HuH-7 (cell line): ENCODE measurements around the gene LAMC3.
A peak's percentile ranks its signal among the peaks of the same experiment; 100 is the strongest.

ENCODE experiments used
- DNase-seq: peaks from one replicate; pipeline ENCODE4 v3.0.0; 2011; ENCODE audit warnings: low spot score

The LAMC3 gene

DNA sequence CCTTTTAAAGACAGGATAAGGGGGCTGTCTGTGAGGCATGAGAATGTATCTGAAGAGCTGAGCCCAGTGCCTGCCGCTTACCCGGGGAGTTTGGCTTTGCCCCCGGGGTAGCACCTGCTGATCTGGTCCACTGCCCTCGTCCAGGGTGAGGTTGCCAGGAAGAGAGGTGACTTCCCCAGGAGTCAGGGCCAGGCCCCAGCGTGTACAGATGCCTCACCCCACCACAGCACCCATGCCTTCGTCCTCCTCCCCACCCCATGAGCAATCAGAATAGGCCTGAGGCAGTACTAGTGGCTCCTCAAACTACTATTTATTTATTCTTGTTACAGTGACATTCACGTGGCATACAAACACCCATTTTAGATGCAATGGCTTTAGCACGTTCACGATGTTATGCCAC, 71.6 kb downstream of the LAMC3 start:
- DNase-seq = no peak

DNA sequence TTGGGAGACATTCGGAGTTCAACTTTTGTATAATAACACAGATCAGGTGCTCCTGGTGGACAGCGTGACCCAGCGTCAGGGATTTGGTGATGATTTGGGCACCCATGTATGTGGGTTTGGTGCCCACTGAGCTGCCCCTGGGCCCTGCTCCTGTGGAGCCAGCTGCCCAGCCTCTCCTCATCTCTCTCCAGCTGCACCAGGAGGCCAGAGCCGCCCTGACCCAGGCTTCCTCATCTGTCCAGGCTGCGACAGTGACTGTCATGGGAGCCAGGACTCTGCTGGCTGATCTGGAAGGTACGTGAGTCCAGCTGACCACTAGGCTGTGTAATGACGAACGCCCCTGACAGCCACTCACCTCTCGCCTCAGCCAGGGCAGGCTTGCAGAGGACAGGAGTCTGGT, 72.9 kb downstream of the LAMC3 start:
- DNase-seq = no peak

DNA sequence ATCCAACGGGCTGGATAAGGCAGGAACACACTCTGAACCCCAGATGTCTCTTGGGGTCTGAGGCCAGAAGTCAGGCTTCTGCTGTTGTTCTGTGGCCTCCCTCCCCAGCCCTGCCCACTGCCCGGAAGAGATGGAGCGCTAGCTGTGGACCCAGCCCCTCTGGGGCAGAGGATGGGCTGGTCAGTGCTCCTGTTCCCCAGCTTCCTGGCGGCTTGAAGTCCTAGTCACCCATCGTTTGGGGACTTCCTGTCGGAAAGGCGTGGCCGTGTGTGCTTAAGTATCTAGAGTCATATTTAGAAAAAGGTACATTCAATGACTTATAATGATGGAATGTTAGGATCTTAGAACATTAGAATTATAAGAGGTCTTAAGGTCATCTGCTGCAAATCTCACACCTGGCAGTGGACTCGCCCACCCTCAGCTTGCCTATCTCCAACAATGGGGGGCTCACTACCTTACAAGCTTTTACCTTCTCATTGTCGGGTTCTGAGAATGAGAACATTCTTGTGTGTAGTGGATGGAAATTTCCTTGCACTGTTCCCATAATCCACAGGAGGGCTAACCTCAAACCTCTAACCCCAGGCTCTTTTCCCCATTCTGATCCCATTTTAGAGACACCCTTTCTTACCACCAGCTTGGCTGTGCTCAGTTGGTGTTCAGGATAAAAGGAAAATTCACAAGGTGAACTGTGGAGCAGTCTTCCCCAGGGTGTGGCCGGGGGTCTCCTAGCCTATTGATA, 74.0 kb downstream of the LAMC3 start:
- peak; percentile 44 for DNase-seq

DNA sequence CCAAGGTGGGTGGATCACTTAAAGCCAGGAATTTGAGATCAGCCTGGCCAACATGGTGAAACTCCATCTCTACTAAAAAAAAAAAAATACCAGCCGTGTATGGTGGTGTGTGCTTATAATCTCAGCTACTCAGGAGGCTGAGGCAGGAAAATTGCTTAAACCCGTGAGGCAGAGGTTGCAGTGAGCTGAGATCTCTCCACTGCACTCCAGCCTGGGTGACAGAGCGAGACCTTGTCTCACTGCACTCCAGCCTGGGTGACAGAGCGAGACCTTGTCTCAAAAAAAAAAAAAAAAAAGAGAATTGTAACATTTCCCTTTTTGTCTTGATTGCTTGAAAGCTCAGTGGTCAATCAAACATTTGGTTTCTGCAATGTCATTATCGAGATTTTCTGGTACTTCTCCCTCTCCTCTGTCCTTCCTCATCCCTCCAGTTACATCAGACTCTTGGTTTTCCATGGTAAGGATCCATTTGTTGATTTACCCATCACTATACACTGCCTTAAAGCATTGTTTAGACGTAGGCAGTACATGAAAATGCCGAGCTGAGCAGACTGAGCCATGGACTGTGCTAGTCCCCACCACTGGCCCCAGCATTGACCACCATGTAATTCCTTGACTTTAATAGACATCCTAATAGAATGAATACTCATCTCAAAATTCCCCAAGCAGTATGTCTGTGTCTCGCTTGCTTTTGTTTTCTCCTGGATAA, 75.8 kb downstream of the LAMC3 start:
- no peak for DNase-seq

DNA sequence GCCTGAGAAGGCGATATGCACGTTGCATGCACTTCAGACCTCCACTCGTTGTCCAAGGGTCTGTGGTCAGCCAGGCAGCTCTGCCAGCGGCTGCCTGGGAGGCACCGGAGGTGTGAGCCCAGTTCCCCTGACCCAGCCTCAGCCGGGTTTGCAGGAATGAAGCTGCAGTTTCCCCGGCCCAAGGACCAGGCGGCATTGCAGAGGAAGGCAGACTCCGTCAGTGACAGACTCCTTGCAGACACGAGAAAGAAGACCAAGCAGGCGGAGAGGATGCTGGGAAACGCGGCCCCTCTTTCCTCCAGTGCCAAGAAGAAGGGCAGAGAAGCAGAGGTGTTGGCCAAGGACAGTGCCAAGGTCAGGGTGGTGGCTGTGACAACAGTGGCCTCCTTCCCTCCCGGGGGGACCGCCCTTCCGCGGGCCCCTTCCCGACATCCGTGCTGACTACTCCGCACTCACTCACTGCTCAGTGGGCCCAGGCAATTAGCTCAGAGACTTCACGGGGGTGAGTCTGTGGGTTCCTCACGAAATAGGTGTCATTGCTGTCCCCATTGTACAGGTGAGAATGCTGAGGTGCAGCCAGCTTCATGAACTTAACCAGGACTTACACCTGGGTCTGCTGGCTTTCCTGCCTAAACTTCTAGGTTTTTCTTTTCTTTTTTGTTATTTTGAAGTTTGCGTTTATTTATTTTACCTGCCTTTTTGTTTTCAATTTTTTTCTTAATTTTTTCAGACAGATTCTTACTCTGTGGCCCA, 76.6 kb downstream of the LAMC3 start:
- DNase-seq = no peak

DNA sequence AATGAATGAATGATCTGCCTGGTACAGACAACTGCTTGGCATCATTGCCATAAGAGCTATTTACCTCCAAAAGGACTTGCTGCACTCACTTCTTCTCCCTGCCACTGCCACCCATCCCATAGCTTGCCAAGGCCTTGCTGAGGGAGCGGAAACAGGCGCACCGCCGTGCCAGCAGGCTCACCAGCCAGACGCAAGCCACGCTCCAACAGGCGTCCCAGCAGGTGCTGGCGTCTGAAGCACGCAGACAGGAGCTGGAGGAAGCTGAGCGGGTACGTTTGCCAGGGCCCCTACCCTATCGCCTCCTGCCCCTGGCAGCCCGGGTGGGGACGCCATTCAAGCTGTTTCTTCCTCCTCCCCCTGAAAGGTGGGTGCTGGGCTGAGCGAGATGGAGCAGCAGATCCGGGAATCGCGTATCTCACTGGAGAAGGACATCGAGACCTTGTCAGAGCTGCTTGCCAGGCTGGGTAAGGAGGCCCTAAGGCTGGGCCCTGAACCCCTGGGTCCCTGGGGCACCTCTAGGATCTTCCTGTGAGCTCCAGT, 78.5 kb downstream of the LAMC3 start:
- DNase-seq = no peak

DNA sequence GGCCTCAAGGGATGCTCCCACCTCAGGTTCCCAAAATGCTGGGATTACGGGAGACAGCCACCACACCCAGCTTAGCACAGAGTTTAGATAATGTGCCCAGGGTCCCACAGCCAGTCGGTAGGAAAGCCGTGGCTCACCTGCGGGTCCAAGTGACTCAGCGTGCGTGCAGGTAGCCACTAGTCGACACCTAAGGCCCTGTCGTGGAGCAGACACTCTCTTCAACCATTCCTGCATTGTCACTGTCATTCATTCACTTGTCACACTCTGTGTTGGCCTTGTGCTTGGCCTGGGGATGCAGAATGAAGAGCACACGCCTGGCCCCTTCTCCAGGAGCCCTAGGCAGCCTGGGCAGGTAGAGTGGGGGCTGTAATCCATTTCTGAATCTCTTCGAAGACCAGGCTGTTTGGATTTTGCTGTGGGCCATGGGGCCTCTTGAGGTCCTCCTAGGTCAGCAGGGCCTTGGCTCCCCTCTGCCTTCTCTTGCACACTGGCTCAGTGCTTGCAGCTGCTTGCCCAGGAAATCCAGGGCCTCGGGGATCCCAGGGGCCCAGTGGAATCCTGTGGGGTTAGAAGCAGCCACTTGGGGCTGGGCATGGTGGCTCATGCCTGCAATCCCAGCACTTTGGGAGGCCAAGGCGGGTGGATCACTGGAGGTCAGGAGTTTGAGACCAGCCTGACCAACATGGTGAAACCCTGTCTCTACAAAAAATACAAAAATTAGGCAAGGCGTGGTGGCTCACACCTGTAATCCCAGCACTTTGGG, 81.2 kb downstream of the LAMC3 start:
- DNase-seq = no peak

DNA sequence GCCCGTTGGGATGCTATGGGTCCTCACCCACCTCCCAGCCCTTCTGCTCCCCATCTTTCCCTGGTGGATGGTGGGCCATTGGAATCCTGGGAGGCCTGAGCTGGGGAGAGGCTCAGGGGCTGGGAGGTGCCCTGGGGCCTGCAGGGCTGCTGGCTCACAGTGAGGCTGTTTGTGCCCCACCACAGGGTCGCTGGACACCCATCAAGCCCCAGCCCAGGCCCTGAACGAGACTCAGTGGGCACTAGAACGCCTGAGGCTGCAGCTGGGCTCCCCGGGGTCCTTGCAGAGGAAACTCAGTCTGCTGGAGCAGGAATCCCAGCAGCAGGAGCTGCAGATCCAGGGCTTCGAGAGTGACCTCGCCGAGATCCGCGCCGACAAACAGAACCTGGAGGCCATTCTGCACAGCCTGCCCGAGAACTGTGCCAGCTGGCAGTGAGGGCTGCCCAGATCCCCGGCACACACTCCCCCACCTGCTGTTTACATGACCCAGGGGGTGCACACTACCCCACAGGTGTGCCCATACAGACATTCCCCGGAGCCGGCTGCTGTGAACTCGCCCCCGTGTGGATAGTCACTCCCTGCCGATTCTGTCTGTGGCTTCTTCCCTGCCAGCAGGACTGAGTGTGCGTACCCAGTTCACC, 82.5 kb downstream of the LAMC3 start:
- no peak for DNase-seq

DNA sequence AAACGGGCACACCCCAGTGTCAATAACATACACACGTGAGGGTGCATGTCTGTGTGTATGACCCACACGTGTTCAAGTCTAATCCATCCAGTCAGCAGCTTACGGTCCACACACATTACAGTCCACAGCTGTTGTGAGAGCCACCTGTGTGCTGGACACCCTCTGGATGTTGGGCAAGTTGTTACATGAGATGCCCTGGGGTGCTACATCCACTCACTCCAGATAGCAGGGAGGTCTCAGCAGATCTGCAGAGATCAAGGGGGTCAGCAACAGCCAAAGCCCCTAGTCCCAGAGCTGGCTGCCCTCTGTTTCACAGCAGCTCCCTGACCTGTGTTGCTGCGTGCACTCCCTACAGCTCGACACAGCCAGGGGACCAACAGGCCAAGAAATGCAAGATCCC, 83.1 kb downstream of the LAMC3 start:
- no peak for DNase-seq

DNA sequence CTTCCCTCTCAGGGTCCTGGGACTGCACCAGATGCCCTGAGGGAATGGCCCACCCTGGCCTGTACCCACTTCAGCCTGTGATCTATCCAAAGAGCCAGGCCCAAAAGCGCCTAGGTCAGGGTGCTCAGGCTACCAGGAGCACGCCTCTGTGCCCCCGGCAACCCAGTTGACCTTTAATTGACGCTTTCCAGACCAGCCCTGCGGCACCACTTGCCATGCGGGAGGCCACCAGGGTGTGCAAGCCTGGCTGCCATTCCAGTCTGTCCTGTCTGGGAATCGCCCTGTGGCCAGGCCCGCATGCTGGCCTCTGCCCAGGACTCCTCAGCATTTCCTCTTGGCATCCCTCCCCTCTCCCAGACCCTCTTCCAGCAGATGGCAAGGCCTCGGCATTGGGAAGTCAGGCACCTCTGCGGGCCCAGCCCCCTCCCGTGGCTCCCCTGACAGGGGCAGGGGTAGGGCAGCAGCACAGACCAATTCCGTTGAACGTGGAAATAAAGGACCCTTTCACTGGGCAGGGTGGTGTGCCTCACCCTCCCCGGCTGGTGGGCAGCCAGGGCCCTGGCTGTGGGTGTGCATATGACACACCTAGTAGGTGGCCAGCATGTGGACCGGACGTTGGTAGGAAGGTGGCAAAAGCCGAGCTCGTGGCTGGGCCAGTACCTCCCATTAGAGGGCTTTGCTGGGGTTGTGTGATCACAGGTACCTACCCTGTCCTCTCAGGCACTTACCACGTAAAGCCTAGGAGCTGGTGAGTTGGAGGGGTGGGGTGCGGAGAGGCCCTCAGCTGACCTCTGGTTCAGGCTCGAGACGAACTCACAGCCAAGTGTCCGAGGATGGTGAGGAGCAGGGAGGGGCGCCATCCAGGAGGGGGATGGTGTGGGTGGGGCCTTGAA, 83.8 kb downstream of the LAMC3 start:
- no peak for DNase-seq

DNA sequence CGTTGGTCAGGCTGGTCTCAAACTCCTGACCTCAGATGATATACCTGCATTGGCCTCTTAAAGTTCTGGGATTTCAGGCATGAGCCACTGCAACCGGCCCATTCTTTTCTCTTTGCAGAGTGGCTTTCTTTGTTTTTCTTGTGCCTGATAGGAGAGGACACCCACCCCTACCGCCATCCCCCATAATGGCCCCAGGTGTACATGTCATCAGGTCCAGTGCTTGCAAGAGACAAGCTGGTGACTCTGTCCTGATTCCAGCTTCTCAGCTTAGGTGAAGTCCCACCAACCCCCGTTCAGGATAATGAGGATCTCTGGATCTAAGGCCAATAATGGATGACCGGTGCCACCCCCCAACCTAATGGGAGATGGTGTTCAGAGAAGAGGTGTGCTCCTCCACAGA, 85.0 kb downstream of the LAMC3 start:
- DNase-seq = no peak

DNA sequence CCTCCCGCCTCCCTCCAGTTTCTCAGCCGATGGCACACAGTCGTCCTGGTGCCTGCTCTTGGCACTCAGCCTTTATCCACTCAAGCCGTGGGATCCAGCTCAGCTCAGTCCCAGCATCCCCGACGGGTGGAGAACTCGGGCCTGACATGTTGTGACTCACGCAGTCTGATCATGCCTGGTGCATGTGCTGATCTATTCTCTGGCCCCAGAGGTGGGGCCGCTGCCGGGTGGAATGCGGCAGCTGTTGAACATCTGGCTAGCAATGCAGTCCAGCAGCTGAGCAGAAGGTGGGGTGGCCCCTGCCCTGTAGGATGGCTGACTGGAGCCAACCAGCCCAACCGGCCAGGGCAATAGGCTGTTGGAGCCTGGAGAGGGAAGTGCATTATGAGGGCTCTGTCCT, 85.6 kb downstream of the LAMC3 start:
- DNase-seq = no peak

DNA sequence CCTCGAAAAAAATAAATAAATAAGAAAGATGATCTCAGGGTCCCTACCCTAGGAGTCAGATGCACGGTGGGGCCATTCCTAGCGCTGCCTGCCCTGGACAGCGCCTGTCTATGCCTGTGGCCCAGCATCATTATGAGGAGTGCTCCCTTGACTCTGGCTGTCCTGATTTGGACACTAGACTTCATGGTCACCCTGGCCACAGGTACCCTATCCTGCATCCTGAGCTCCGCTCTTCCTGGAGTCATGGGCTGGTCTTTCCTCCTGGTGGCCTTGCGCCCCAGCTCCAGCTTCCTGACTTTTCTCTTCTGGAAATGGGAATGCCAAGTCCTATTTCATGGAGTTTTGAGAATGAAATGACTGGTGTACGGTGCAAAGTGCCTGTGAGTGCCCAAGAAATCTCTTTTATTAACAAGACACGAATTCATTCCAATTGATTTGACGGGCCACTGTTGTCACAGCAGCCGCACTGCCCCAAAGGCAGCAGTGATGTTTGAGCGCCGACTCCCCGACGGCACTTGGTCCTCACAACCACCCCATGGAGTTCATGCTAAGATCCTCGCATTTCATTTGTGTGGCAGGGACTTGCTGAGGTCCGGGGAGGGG, 86.8 kb downstream of the LAMC3 start:
- peak; percentile 43 for DNase-seq

DNA sequence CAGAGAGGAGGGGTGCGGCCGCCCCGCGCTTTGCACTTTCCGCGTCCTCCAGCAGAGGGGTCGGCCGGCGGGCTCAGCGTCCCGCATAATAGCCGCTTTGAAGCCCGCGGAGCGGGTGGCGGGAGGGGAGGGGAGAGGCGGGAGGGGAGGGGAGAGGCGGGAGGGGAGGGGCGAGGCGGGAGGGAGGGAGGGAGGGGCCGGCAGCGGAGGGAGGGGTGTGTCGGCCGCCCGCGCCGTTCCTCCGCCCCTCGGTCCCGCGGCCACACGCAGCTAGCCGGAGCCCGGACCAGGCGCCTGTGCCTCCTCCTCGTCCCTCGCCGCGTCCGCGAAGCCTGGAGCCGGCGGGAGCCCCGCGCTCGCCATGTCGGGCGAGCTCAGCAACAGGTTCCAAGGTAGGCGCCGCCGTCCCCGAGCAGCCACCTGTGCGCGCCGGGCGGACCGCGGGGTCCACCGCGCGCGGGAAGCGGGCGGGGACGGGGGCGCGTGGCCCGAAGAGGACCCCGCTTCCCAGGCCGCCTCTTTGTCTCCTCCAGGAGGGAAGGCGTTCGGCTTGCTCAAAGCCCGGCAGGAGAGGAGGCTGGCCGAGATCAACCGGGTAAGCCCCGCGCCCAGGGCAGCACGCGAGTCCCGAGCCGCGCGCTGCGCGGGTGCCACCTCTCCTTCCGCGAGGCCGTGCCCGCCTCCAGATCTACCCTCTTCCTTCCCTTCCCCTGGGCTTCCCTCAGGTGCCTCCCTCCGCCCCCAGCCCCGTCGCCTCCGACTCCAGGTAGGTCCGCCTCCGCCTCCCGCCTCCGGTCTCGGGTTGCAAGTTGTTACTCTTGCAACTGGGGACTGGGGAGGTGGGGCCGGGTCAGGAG, 87.5 kb downstream of the LAMC3 start, which contains the start of gene AIF1L:
Gene AIF1L (plus strand): TSS at position 263 of the 857 bp plus-strand sequence. CDS start 99 bp downstream, at position 362.
- peak; percentile 94 for DNase-seq

DNA sequence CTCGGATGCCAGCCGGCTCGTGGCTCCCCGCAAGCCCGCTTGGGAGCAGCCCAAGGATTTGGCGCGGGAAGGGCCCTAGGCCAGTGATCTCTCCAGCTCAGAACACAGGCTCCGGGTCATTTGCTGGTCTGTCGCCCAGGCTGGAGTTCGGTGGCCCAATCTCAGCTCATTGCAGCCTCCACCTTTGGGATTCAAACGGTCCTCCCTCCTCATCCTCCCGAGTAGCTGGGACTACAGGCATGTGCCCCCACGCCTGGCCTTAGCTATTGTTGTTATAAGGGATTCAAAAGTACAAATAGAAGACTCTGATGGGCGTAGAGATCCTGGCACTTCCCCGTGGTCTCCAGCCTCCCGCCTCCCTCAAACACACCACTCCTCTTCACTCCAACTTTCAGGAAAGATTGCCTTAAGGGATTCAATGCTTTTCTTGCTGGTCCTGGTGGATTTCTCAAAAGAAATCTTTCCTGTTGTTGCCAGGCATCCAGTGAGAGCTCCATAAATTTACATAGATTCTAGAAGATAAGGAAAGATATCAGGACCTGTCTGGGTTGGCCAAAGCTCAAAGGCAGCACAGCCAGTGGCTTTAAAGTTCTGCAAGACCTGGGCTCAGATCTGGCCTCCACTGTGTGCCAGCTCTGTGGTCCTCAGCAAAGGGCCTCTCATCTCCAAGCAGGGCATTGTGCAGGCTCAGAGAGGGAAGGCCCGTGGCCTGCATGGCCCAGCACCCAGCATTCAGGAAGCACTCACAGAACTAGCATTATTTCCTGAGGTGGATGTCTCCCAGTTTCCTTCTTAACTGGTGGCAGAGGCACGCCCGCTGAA, 88.4 kb downstream of the LAMC3 start:
- no peak for DNase-seq

DNA sequence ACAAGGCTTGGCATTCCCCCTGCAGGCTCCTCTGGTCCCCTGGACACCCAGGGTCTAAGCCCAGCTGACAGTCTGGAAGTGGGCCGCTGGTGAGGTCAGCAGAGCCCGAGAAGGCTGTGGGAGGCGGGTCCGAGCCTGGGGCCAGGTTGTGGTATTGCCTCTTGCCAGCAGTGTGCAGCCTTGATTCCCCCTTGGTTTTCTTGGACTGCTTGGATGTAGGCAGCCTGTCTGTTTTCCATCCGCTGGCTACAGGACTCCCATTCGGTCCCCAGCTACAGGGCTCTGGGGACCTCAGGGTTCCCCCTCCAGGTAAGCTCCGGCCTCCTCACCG, 88.9 kb downstream of the LAMC3 start:
- no peak for DNase-seq

DNA sequence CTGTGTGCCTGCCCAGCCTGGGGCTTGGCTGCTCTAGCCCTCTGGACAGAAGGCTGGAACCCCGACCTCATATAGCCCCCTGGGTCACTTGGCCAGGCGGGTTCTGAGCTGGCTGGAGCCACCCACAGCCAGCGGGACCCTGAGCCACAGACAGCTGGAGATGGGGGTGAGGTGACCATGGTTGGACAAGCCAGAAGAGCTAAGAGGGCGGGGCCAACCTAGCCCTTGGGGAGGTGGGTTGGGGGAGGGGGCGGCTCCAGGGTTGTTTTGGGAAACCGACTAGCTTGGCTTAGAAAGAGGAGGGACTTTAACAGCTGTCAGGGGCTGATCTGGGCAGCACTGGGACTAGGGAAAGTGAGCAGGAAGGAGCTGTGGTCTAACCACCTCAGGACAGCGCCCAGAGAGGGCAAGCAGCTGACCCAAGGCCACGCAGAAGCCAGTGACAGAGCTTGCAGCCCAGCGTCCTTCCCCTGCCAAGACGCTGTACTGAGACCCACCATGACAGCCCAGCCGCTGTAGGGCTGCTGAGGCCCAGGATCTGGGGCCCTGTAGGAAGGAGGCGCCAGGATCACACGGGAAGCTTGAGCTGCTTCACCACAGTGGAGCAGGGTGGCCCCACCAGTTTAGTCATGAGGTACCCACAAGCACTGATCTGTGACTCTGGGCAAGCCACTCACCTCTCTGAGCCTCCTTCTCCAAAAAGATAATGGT, 89.6 kb downstream of the LAMC3 start:
- DNase-seq = no peak
